Cortex of kidney (tissue), 1 donor: ENCODE results near the gene SH2D7.

Experiments
- DNase-seq: peaks from one replicate; lab custom pipeline; 2025; lab: John Stamatoyannopoulos, UW

The SH2D7 gene

DNA sequence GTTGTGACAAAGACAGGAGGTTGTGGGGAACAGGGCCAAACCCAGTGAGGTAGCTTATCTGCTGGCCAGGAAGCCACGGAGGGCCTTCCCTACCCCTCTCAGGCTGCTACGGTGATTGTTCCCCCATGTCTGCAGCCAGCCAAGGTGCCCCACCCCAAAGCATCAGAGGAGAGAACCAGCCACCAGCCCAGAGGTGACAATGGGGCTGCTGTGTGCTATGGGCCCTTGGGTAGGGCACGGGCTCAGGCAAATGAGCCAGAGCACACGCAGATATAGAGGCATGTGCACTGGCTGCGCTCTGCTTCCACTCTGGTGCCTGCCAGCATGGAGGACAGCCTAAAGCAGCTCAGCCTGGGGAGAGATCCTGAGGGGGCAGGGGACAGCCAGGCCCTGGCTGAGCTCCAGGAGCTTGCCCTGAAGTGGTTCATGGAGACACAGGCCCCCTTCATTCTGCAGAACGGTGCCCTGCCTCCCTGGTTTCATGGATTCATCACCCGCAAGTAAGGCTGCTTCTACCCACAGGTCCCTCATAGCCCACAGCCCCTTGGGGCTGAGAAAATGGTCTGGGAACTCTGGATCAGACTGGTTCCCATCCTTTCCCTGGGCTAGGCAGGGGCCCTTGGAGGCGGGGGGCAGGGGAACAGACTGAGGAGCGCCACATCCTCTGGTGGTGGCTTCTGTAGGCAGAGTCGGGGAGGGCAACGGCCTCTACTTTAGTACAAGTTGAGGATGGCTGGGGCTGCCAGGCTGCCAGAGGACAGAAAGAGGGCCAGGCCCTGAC is at the start of gene SH2D7:
Gene SH2D7 (plus strand): TSS at position 301 of the 781 bp plus-strand sequence. CDS start 24 bp downstream, at position 325.
- DNase-seq: no peak

DNA sequence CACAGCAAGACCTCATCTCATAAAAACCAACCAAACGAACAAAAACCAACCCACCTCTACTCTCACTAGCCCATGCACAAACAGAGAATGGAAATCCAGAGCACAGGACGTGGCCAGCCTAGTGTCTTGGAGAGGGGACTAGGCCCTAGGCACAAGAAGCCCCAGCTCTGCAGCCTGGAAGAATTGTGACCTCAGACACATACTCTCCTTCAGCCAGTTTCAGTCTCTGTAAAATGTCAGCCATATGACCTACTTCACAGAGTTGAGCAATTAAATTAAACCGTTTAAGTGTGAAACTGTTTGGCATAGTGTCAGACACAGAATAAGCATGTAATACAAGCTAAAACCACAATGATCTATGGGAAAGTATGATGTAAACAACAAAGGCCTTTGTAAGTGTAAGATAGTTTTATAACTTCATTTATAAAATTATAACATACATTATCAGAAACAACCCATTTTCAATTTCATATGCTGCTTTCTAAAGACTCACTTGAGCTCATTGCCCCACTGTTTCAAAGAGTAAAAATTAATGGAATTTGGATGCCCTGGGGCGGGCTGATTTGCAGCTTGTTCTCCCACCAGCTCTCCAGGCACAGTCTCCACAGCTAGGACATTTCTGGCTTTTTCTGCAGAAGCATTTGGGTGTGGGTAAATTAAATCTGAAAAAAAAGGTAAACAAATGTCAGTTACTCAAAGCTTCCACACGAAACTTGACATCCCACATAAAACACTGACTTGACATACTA is 47.8 kb upstream of the SH2D7 start:
- no peak for DNase-seq

GRCh38 chr15:78045189-78045588 is 47.2 kb upstream of the SH2D7 start:
- no peak for DNase-seq

GRCh38 chr15:78046796-78047341 is 45.5 kb upstream of the SH2D7 start:
- no peak for DNase-seq

DNA sequence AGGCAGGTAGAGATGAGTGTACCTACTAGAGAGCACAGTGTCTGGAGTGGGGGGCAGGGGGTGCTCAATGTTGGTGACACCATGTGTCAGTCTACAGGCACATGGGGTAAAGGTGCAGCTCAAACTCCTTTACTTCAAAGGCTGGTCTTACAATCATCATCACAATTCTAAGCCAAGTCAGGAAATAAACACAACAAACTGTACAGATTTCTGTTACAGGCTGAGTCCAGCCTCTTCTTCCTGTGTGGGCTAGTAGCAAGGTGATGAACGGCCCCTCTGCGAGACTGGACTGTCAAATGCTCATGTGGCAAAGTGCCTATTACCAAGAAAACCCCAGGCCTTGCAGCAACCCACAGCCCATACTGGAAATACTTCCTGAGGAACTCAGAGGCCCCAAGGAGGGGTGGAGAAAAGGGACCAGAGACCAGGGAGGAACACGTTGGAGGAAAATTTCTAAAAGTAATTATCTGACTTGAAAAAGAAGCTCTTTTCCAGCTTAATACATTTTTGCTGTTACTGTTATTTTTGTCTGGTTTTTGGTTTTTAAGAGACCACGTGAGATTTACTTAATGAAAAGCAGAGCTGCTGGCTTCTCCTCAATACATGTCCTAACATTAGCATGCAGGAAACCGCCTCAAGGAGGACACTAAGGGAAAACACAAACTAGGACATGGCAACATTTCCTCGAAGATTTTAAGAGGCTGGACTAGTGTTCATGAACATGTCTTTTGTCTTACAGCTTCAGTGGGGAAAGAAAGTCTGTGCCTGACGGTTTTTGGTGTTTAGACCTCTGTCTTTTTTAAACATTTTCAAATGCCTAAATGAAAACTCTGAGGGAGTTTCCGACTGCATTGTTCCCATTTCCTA is 44.4 kb upstream of the SH2D7 start:
- no peak for DNase-seq

DNA sequence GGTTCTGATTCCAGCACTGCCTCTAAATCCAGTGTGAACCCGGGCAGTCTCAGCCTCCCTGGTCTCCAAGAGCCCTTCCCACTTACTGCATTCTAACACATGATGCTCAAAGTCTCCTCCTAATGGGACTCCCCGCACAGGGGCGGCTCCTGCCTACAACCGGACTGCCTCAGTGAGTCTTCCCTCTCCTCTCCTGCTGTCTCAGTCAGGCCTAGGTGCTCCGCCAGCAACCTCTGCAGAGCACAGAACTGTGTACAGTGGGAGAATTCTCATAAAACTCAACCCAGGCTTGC is 43.8 kb upstream of the SH2D7 start:
- no peak for DNase-seq

DNA sequence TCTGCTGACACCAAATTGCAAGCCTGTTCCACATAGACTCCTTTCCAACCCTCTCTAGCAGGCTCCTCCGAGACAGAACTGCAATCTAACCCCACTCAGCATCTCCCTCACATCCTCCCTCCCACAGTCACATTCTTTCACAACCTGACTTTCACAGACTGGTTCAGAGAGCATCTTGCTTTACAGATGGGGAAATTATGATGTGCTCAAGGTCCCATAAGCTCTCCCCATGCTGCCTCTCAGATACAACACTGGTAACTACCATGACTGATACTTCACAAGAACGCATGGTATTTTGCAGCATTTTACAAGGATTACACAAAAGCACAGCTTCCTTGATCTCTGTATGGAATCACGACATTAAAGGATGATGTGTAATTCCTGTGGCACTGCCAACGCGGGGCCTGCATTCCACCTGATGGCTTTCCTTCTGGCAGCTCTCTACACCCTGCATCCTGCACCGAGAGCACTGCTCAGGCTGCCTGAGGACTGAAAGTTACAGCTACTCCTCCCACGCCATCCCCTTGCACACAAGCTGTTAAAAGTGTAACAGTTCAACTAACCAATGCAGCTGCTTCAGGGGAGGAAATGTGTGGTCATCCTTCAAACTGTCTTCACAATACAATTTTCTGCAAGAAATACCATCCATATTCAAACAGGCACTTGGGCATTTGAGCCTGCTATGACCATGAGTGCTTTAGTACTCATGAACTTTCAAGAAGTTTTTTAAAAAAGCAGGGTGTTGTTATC is 42.5 kb upstream of the SH2D7 start:
- DNase-seq: no peak

DNA sequence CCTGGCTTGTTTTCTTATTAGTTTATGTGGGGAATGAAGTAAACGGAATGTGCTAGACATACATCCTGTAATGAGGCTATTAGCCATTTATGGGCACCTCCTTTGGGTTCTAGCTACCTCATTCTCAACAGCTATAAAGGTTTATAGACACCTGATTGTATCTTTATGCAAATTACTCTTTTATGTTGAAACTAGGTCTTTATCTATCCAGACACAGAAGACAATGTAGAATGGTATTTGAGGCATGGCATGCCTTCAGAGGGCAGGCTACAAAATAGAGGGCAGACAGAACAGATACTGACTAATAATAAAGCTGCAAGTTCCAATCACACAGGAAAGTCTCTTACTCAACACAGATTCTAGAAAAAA is 41.9 kb upstream of the SH2D7 start:
- no peak for DNase-seq

DNA sequence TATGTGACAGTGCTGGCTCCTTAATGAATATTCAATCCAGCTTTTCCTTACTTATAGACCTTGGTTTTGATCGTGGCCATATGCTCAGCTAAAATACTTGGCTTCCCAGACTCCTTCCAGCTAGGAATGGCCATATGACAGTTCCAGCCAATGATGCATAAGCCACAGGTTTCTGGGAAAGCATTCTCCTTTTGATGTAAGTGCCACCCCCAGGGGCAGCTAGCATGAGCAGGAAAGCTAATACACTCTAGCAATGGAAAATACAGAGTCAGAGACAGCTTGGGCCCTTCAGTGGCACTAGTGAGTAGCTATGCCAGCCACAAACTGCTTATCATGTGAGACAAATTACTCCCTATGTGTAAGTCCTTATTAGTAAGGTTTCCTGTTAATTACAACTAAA is 41.5 kb upstream of the SH2D7 start:
- no peak for DNase-seq

- DNase-seq: no peak
These were observed 40.8 kb upstream of the SH2D7 start for GRCh38 chr15:78051596-78051995.

DNA sequence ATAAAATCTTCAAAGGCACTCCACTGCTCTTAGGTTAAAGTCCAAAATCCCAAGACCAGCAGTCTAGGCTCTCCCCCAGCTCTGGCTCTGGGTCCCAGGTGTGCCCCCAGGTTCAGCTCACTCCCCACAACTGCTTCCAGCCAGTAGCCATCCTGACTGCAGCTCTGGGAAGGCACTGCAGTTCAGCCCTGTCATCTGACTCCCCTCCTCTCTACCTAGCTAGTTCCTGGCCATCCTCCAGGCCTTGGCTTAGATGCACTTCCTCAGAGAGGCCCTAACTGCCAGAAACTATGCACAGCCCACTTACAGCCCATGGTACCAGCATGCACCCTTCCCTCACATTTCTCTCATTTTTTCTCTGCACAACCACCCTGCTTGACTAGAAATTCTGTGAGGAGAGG is 40.4 kb upstream of the SH2D7 start:
- no peak for DNase-seq

DNA sequence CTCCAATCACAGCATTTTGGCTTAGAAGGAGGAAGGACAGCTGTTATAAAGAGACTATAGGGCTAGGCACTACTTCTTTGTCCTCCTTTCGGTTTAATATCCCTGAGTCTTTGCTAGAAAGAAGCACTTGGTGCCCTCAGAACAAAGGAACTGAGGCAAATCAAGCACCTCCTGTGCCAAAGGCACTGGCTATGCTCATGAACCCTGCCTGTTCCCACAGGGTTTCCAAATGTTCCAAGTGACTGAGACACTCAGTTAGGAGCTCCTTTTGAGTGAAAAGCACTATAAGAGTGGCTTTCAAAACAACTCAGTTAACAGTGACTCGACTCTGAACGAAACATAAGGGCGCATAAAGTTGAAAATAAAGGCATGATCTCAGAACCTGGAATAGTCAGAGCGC is 39.8 kb upstream of the SH2D7 start:
- DNase-seq: no peak

DNA sequence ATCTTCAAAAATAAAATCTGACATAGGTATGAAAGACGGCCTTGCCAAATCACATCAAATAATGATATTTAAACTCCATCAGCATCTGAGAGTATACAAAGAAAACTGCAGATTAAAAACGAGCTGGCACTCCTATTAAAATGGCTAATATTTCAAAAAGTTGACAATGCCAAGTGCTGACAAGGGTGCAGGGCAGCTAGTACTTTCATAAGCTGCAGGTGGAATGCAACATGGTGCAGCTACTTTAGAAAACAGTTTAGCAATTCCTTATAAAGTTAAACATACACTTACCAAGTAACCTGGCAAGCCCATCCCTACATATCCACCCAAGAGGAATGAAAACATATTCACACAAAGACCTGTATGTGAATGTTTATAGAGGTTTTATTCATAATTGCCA is 37.8 kb upstream of the SH2D7 start:
- DNase-seq: no peak

DNA sequence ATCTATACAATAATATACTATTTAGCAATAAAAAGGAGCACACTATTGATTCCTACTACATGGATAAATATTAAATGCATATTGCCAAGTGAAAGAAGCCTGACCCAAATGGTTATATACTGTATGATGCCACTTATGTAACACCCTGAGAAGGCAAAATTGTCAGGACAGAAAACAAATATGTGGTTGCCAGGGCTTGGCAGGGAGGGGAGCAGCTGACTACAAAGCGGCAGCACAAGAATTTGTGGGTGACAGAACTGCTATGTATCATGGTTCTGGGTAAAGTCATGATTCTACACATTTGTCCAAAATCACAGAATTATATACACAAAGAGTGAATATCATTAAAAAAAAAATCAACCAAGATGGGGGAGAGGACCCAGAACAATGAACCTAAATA is 37.4 kb upstream of the SH2D7 start:
- DNase-seq: no peak

GRCh38 chr15:78055919-78056713 is 36.2 kb upstream of the SH2D7 start:
- DNase-seq: no peak

DNA sequence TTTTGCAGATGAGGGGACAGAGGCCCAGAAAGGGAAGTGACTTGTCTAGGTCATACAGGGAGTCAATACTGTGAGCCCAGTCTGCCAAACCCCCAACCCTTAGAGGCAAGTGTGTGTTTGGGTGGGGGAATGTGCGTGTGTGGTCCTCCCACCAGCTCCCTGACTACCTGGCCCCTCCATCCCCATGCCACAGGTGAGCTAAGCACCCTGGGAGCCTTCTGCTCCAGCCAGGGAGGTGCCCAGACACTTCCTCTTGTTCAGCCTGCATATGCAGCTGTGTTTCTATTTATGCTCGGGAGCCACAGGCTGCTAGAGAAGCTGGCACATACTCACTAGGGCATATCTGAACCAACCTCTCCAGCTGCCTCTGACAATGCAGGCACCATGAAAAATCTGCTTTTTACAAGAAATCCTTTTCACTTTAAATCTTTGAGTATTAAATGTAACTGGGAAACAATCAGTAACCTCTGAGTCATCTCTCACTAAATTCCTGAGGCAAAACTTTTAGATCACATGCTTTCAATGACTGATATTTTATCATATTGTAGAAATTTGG is 35.6 kb upstream of the SH2D7 start:
- no peak for DNase-seq

DNA sequence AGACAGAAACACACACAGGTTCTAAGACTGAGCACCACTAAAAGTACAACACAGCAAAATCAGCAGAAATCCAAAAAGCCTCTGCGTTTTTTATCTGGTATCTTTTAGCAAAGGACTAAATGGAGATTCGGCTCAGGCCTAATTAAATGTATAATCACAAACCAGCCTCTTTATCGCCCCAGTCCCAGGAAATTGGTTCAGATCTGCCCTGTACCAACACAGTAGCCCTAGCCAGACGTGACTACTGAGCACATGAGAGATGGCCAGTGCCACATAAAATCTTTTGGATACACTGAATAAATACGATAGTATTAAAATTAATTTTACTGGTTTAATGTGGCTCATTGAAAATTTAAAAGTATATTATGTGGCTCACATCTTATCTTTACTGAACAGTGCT is 34.6 kb upstream of the SH2D7 start:
- no peak for DNase-seq

DNA sequence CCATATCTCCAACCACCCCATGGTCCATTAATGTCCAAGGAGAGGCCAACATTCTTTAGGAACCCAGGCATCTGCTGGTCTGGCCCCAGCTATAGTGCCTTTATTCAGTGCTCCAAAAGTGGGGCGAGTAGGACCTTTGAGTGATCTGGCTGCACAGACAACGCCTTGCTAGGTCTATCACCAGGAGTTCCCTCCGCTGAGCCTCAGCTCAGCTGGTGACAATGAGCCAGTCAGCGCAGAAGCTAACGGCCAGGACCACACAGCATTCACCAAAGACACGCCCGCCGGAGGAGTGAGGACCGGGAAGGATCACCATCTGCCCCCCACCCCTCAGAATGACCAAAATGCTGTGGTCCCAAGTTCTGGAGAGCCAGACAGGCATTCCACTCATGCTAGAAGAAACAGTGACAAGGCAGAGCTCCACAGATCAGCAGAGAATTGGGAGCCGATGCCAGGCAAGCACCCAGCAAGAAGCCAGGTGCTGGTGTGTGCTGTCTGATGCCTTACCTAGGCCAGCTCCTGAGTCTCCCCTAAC is 33.9 kb upstream of the SH2D7 start:
- DNase-seq: no peak

- no peak for DNase-seq
These were observed 33.1 kb upstream of the SH2D7 start for GRCh38 chr15:78059110-78059839.

- no peak for DNase-seq
These were observed 32.1 kb upstream of the SH2D7 start for GRCh38 chr15:78060232-78060631.
